ENCODE data around the gene PTRH2. TPM values are rescaled to one million over a fixed set of nuclear protein-coding genes. Genes with fewer than 3 reads are reported as not detected.

Gene PTRH2
- total RNA-seq, 1 experiment from 2014 or later = 40.8 TPM

GRCh38 chr17:59733697-59734096 lies 26.5 kb upstream of the PTRH2 start:
- Histone ChIP-seq H2AK5ac (ENCODE audit: insufficient read length, low read length) (no peak overlapping the region), H3K79me1 (ENCODE audit: insufficient read depth, low read depth, low read length, poor library complexity, severe bottlenecking) (no peaks in the 10 kb centered on the region), H3K4me1 (ENCODE audit: insufficient read depth, low read length) (no peaks in the 10 kb centered on the region), H3K4ac (ENCODE audit: low read depth, low read length) (no peak overlapping the region), H3K27ac (ENCODE audit: insufficient read length, low read depth, low read length) (no peak overlapping the region), H2BK12ac (ENCODE audit: insufficient read length, low read depth, low read length) (no peak overlapping the region), H3K18ac (ENCODE audit: insufficient read length, low read depth, low read length) (no peak overlapping the region), H3T11ph (ENCODE audit: low read length) (no peak overlapping the region), H2BK120ac (ENCODE audit: low read depth, low read length, poor library complexity, severe bottlenecking) (no peak overlapping the region), H3K79me2 (ENCODE audit: insufficient read depth, low read length) (no peaks in the 10 kb centered on the region), H3K56ac (ENCODE audit: insufficient read length, low read depth, low read length) (no peak overlapping the region), H3K27me3 (ENCODE audit: insufficient read depth, low read length) (no peaks in the 10 kb centered on the region), H4K91ac (ENCODE audit: insufficient read length, low read depth, low read length) (no peak overlapping the region), H3K9ac (ENCODE audit: extremely low read depth, insufficient read length, low read length) (no peak overlapping the region), H3K23me2 (ENCODE audit: insufficient read length, low read depth, low read length, poor library complexity, severe bottlenecking) (no peaks in the 10 kb centered on the region), H3K14ac (ENCODE audit: insufficient read depth, low read length) (no peak overlapping the region), H2BK20ac (ENCODE audit: low read depth, low read length, poor library complexity, severe bottlenecking) (no peak overlapping the region), H3K9me3 (ENCODE audit: control insufficient read depth, low read depth, low read length) (no peaks in the 10 kb centered on the region), H4K20me1 (ENCODE audit: control insufficient read depth, insufficient read depth, insufficient read length) (no peaks in the 10 kb centered on the region), H4K8ac (replicated peaks; ENCODE audit: insufficient read length, low read depth, low read length) (no peak overlapping the region), H2AFZ (ENCODE audit: low read length) (no peak overlapping the region), H3K23ac (ENCODE audit: insufficient read length, low read depth, low read length) (no peak overlapping the region), H2BK5ac (ENCODE audit: insufficient read length, low read length) (no peak overlapping the region), H3K4me2 (ENCODE audit: insufficient read depth, insufficient read length, low read length) (no peak overlapping the region), H2BK15ac (ENCODE audit: low read depth, low read length) (no peak overlapping the region), H4K5ac (ENCODE audit: insufficient read length, low read depth, low read length) (no peak overlapping the region)
- Mint-ChIP-seq H3K4me3 (no peak overlapping the region), H3K27me3 (ENCODE audit: low read depth) (no peaks in the 10 kb centered on the region), H3K4me1 (no peaks in the 10 kb centered on the region), H3K36me3 (ENCODE audit: insufficient read depth in 1 of 3, low read depth in 3 of 3) (peaks cover 0 to 12% (median 0%) of the 10 kb centered on the region in 3 experiments; a peak in 2 of 7 replicates), H3K27ac (no peak overlapping the region), H3K9me3 (no peaks in the 10 kb centered on the region)
- DNase-seq = no peak
- no peak for TF ChIP-seq CTCF (conservative IDR thresholded peaks at IDR 0.05)
- WGBS (ENCODE audit: extremely low coverage, insufficient read length, low lambda C conversion rate) = no CpG with 5 or more reads among the region's 2 CpGs
